DMS79 (cell line): ENCODE results near the gene HIBCH.

Experiments
- DNase-seq: peaks from one replicate; lab custom pipeline; 2025; lab: John Stamatoyannopoulos, UW

Gene HIBCH

GRCh38 chr2:190156530-190157212 is 163.0 kb downstream of the HIBCH start:
- DNase-seq, result no peak
